Fibroblast of lung (primary cell): ENCODE data around the gene CRPPA. TPM values are rescaled to one million over a fixed set of nuclear protein-coding genes. Genes with fewer than 3 reads are reported as not detected.

Experiments
- DNase-seq, 2 donors: peaks; one replicate each; pipeline versions ENCODE4 v3.0.0 to v3.0.0-alpha.2; 2010; ENCODE audit warnings: low read depth in 2 of 2
- H2AFZ ChIP-seq: 2 replicates; pipeline ENCODE4 v1.5.1; 2012; ENCODE audit warnings: low read length, control low read depth, inconsistent platforms
- H3K27ac ChIP-seq: 2 replicates; pipeline ENCODE4 v1.5.1; 2011; ENCODE audit warnings: low read length, control low read depth; ENCODE audit not compliant: insufficient read depth
- H3K27me3 ChIP-seq: 2 replicates; pipeline ENCODE4 v1.5.1; 2011; ENCODE audit warnings: mild to moderate bottlenecking, low read length; ENCODE audit not compliant: control insufficient read depth, insufficient read depth
- H3K36me3 ChIP-seq: 2 replicates; pipeline ENCODE4 v1.5.1; 2011; ENCODE audit warnings: low read length; ENCODE audit not compliant: control insufficient read depth, insufficient read depth
- H3K4me1 ChIP-seq: 2 replicates; pipeline ENCODE4 v1.5.1; 2011; ENCODE audit warnings: low read length; ENCODE audit not compliant: control insufficient read depth, insufficient read depth; ENCODE audit errors: extremely low read depth
- H3K4me2 ChIP-seq: 2 replicates; pipeline ENCODE4 v1.5.1; 2011; ENCODE audit warnings: low read length, control low read depth; ENCODE audit not compliant: insufficient read depth; ENCODE audit errors: extremely low read depth
- H3K4me3 ChIP-seq, 4 experiments: fragments of 200-600 bp in 1 of 4; sonication (generic) in 1 of 4; replicated peaks in 1 of 4; 2 replicates each; pipeline ENCODE4 v1.5.1; 2011 to 2016; ENCODE audit warnings: low read length in 4 of 4, low read depth in 3 of 4, mild to moderate bottlenecking in 3 of 4, control low read depth in 2 of 4, inconsistent platforms in 1 of 4, mixed read lengths in 1 of 4; ENCODE audit not compliant: insufficient read depth in 1 of 4; ENCODE audit errors: control extremely low read depth in 1 of 4
- H3K79me2 ChIP-seq: 2 replicates; pipeline ENCODE4 v1.5.1; 2012; ENCODE audit warnings: mild to moderate bottlenecking, low read length, inconsistent platforms; ENCODE audit not compliant: control insufficient read depth, insufficient read depth
- H3K9ac ChIP-seq: 2 replicates; pipeline ENCODE4 v1.5.1; 2011; ENCODE audit warnings: mild to moderate bottlenecking, low read length, control low read depth; ENCODE audit not compliant: insufficient read depth
- H3K9me3 ChIP-seq: 2 replicates; pipeline ENCODE4 v1.5.1; 2012; ENCODE audit warnings: low read depth, low read length; ENCODE audit not compliant: control insufficient read depth, insufficient read depth
- H4K20me1 ChIP-seq: 2 replicates; pipeline ENCODE4 v1.5.1; 2011; ENCODE audit warnings: low read length; ENCODE audit not compliant: control insufficient read depth, insufficient read depth; ENCODE audit errors: extremely low read depth
- CTCF ChIP-seq, 2 donors: IDR thresholded peaks in 1 of 2; conservative IDR thresholded peaks in 1 of 2; 1 replicate in 1 of 2; 2 replicates in 1 of 2; pipeline ENCODE4 v1.5.1; 2011 to 2012; ENCODE audit warnings: low read length in 2 of 2, control low read depth in 1 of 2, inconsistent platforms in 1 of 2, low read depth in 1 of 2, mild to moderate bottlenecking in 1 of 2
- EZH2 ChIP-seq: IDR thresholded peaks from 2 replicates; pipeline ENCODE4 v1.5.1; 2012; ENCODE audit warnings: low read length, control low read depth, mild to moderate bottlenecking; ENCODE audit errors: missing control alignments
- polyA plus RNA-seq, 2 donors: library from polyadenylated mRNA; depleted of rRNA in 1 of 2; stranded (reverse) in 1 of 2; unstranded in 1 of 2; fragments of >200 nt; gene quantifications; 2 replicates each; pipeline ENCODE4 v1.2.1, GENCODE V29; 2011 to 2012; ENCODE audit warnings: missing spikeins in 1 of 2
- total RNA-seq: library from RNA; depleted of rRNA; stranded (reverse); fragments of >200 nt; gene quantifications from 2 replicates; pipeline ENCODE4 v1.2.1, GENCODE V29; 2014

The CRPPA gene
- total and polyA plus RNA-seq, 2 donors (not counting 1 experiment from before 2014, with no cell fraction given): 1.0 to 1.5 TPM

DNA sequence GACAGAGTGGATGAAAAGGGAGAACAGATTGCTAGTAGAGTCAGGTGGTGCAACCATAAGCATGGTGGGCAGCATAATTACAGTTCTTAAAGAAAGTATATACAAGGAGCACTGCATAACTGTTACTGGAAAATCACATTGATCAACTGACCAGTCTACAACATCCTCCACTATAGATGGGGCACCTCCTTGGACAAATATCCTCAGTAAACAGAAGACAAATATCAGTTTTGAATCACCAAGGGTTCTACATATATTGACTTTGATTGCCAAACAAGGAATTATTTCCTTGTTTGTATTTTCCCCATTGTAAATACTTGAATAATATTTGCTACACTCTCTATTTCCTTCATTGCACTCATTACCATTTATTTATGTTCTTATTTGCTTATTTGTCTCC lies 17.6 kb upstream of the CRPPA start:
- no peaks in the 10 kb centered on the region for H3K27me3 ChIP-seq
- H3K9me3 ChIP-seq: no peaks in the 10 kb centered on the region
- H3K4me2 ChIP-seq: no peak overlapping the region
- no peaks in the 10 kb centered on the region for H4K20me1 ChIP-seq
- H2AFZ ChIP-seq: no peak overlapping the region
- no peaks in the 10 kb centered on the region for H3K79me2 ChIP-seq
- H3K9ac ChIP-seq: no peak overlapping the region
- H3K4me1 ChIP-seq: no peaks in the 10 kb centered on the region
- no peak overlapping the region for H3K4me3 ChIP-seq
- TF ChIP-seq CTCF (conservative IDR thresholded peaks at IDR 0.05 in 1 of 2, IDR thresholded peaks at IDR 0.05 in 1 of 2; ENCODE audit: low read depth in 1 of 2, low read length in 2 of 2): no peak
- TF ChIP-seq EZH2: no peak
- H3K27ac ChIP-seq: no peak overlapping the region
- H3K36me3 ChIP-seq: no peaks in the 10 kb centered on the region
- no peak for DNase-seq

- Histone ChIP-seq H2AFZ (no peak overlapping the region), H3K36me3 (no peaks in the 10 kb centered on the region), H3K4me3 (no peak overlapping the region), H3K79me2 (no peaks in the 10 kb centered on the region), H3K9ac (no peak overlapping the region), H3K27ac (no peak overlapping the region), H3K4me1 (no peaks in the 10 kb centered on the region), H3K4me2 (no peak overlapping the region), H4K20me1 (no peaks in the 10 kb centered on the region), H3K9me3 (no peaks in the 10 kb centered on the region), H3K27me3 (no peaks in the 10 kb centered on the region)
- TF ChIP-seq CTCF (conservative IDR thresholded peaks at IDR 0.05 in 1 of 2, IDR thresholded peaks at IDR 0.05 in 1 of 2; ENCODE audit: low read depth in 1 of 2, low read length in 2 of 2): no peak
- no peak for TF ChIP-seq EZH2
- no peak for DNase-seq
Measured at GRCh38 chr7:16436306-16436705, 15.0 kb upstream of the CRPPA start.

GRCh38 chr7:16433568-16434122 lies 12.3 kb upstream of the CRPPA start:
- TF ChIP-seq CTCF (conservative IDR thresholded peaks at IDR 0.05 in 1 of 2, IDR thresholded peaks at IDR 0.05 in 1 of 2; ENCODE audit: low read depth in 1 of 2, low read length in 2 of 2) (no peak), EZH2 (no peak)
- peak overlapping the region; percentile 93 for H2AFZ ChIP-seq
- no peaks in the 10 kb centered on the region for H4K20me1 ChIP-seq
- no peaks in the 10 kb centered on the region for H3K79me2 ChIP-seq
- no peak for DNase-seq
- no peak overlapping the region for H3K27ac ChIP-seq
- no peaks in the 10 kb centered on the region for H3K9me3 ChIP-seq
- no peaks in the 10 kb centered on the region for H3K27me3 ChIP-seq
- peaks cover 7% of the 10 kb centered on the region for H3K4me1 ChIP-seq
- H3K9ac ChIP-seq: no peak overlapping the region
- H3K4me3 ChIP-seq: peak overlapping the region in 1 of 4 experiments; percentile 20
- peak overlapping the region; percentile 75 for H3K4me2 ChIP-seq
- no peaks in the 10 kb centered on the region for H3K36me3 ChIP-seq
